ENCODE results near the gene NBEA.

The NBEA gene

DNA sequence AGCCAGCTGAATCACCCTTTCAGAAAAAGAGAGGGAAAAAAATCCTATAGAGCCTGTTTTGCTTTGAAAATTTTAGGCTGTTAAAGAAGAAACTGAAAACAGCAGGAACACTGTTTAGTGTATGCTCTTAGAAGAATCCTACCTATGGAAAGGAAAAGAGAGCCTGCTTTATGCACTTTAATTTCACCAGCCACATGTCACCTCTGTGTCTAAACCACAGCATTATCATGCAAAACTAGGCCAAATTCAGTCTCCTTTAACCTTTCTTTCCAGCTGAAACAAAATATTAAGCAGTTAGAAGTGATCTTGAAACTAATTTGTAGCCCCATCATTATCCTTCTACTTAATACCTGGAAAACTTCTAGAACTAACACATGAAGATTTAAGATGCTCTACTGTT is 631.6 kb downstream of the NBEA start:
- no peak for DNase-seq (ENCODE audit: low read depth)

- no peak for DNase-seq (ENCODE audit: low read depth)
Observed at GRCh38 chr13:35592457-35592856, 650.4 kb downstream of the NBEA start.

- DNase-seq (ENCODE audit: low read depth), result no peak
Observed at GRCh38 chr13:35593651-35594050, 651.6 kb downstream of the NBEA start.

- no peak for DNase-seq (ENCODE audit: low read depth)
Observed at GRCh38 chr13:35594096-35594495, 652.0 kb downstream of the NBEA start.

DNA sequence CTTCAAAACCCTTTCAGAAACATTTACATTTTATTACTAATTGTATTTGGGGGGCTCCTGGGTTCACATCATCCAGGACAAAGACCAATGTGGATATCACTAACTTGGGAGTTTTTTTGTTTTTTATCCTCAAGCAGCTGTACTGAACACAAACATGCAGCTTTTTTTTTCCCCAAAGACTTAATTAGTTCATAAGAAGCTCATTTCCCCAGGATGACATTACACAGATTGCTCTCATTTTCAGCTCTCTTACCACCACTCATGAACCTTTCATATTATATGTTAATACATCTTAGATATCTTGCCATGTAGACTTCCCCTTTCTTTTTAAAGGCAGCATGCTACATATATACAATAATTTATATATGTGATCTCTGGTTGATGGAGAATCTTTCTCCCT is 653.1 kb downstream of the NBEA start:
- no peak for DNase-seq (ENCODE audit: low read depth)

GRCh38 chr13:35596321-35597030 is 654.4 kb downstream of the NBEA start:
- DNase-seq (ENCODE audit: low read depth), result no peak

DNA sequence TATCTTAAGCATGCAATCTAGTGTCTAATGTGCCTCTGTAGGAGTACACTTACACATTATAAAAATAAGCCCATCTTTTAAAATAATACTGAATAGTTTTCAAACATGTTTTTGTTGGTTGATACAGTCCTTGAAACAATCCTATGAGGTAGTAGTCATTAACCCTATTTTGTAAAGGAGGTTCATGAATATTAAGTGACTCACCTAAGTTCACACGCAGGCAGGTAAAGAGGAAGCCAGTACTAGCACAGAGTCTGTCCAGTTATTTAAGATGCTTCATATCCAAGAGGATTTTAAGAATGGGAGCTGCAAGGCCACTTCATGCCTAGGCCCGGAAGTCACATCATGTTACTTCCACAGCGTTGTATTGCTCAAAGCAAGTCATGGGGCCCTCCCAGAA is 655.4 kb downstream of the NBEA start:
- no peak for DNase-seq (ENCODE audit: low read depth)

DNA sequence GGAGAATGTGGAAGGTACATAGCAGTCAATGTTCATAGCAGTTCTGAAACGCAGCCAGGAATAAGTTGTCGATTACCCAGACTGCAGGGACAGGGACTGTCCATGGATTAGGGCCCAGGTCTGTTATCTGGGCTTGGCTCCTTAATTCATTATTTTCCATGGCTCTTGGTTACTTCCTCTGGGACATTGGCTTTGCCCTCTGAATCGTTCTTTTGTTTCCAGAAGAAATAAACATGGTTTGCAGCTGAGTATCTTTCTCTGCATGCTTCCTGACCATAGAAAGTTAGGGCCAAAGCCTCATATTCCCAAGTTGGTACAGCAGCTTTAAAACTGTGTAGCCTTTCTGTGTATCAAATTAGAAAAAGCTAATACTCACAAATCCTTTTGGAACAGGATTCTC is 656.2 kb downstream of the NBEA start:
- no peak for DNase-seq (ENCODE audit: low read depth)

GRCh38 chr13:35598790-35599369 is 656.8 kb downstream of the NBEA start:
- DNase-seq (ENCODE audit: low read depth), result no peak

DNA sequence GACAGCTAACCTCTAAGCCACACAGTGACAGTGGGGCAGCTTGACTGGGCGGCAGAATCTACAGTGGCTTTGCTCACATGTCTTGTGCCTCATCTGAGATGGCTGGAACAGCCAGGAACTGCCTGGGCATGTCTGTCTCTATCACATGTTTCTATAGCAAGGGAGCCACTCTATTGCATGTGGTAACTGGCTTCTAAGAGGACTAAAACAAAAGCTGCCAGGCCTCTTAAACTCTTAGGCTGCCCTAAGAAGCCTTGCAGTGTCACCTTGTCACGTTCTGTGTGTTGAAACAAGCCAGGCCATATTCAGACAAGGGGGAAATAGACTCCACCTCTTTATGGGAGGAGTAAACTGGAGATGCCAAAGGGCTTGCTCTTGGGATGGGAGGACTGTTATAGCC is 657.3 kb downstream of the NBEA start:
- DNase-seq (ENCODE audit: low read depth), result no peak

- no peak for DNase-seq (ENCODE audit: low read depth)
Observed at GRCh38 chr13:35600137-35600536, 658.1 kb downstream of the NBEA start.

DNA sequence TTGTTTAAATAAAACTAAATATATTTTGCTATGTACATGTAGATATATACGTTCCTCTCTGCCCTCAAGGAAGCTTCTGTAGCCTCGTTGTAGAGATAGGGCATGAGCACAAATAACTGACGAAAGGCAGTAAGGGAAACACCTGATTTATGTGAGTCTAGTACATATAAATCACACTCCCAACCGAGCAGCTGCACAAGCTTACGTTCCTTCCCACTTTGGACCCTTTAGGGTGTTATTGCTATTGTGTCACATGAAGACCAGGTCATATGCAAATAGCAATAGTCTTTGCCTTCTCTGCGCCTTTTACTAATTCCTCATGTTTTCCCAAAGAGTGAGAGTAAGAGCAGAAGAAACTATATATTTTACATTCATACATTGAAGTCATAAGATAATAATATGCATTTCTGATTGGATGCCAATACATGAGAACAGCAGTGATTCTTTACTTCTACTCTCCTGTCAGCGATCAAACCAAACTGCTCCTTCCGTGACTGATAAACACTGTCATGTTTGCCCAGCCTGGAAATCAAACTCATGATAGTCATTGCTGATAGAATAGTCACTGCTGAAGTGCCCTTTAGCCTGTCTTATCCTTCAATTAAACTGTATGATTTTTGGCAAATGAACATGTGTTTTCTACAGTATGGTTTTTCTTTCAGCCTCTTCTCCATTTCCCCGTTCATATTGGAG is 661.7 kb downstream of the NBEA start:
- DNase-seq (ENCODE audit: low read depth), result no peak

DNA sequence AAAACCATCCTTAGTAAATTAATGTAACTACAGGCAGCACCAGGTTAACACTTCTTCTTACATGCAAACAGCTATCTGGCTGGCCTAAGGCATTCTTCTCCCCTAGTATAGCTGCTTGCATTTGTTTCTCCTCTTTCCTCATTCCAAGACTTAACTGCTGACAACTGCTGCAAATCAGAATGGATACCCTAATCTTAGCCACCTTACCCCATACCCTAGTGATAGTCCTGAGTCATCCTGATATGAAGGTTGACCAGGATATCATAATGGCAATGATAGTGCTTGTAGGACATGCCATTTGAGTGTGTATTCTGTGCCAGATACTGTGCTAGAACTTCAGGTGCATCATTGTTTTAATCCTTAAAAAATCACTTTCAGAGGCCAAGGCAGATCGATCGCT is 672.6 kb downstream of the NBEA start:
- DNase-seq (ENCODE audit: low read depth), result no peak

DNA sequence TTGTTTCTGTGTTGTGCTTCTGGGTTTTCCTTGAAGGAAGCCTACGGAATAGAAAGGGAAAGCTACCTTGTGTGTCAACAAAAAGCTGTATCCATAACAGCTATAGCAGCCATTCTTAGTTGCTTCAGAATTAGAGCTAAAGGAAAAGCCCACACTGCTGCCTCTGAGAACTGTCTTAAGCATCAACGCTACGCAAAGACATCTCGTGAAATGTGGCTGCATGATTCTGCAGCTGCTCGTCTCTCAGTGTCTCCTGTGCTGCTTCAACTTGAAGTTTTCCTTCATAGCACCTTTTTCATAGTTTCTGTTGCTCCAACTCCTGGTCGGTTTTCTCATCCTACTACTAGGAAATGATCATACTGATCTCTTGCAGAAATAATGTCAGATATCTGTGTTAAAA is 675.4 kb downstream of the NBEA start:
- no peak for DNase-seq (ENCODE audit: low read depth)

GRCh38 chr13:35618565-35619083 is 676.6 kb downstream of the NBEA start:
- no peak for DNase-seq (ENCODE audit: low read depth)

DNA sequence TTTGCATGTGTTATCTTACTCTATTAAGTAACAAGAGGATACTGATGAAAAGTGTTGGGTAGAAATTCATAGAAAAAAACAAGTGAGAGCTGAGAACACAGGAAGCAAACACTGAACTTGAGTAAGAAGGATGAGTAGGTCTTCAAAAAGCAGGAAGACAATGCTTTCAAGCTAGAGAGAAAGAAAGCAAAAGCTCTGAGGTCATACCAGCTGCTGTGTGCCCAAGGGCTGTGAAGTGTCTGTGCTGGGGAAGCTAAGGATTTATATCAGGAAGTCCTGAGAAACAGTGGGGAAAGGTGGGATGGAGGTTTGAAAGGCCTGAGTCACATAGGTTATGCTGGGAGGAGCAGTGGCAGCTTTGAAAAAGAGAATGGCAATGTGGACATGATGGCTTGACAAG is 679.9 kb downstream of the NBEA start:
- DNase-seq (ENCODE audit: low read depth), result no peak

DNA sequence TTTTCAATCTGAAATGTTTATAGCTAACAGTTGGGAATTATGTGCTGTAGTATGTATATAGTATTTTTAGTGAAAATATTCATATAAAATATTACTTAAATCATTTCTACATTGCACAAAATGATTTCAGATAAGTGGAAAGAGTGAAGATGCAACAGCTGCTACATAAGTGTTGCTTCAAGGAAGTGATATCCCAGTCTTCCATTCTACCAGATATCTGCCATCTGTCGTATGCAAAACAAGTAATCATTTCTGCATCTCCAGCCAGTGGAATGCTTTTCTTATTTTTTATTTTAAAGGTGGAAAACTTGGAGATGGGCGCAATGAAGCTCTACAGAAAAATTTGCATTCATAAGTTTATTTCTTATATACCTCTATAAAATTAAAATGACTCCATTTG is 687.0 kb downstream of the NBEA start:
- no peak for DNase-seq (ENCODE audit: low read depth)

DNA sequence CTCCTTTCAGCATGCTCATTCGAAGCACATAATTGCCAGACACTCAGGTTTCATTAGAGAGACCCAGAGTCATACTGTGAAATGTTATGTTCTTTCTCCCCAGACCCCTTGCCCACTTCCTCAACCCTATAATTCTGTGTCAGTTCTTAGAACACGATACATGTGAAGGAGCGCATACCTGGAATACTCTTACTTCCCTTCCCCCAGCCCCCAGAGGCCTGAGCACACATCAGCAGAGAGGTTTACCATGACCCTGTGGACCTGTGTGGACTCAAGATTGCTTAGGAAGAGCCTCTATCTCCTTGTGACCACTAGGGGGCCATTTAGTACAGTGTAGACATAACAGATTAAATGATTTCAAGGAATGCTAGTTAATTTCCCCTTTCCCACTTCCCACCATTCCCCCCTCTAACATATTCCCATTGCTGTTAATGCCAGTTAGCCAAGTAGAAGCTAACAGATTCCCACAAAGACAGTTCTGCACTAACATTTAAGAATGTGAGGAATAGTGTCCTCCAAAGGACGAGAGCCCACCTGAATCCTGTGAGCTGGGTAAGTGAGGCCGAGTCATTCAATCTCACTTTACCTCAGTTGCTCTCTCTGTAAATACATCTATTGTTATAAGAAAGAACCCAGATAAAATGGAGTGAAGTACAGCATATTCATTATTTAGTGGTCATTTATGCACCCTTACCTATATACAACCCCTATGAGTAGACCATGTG is 688.6 kb downstream of the NBEA start:
- no peak for DNase-seq (ENCODE audit: low read depth)

- no peak for DNase-seq (ENCODE audit: low read depth)
Observed at GRCh38 chr13:35631666-35632065, 689.6 kb downstream of the NBEA start.

GRCh38 chr13:35643625-35644024 is 701.6 kb downstream of the NBEA start:
- DNase-seq (ENCODE audit: low read depth), result no peak

GRCh38 chr13:35646056-35646774 is 704.1 kb downstream of the NBEA start:
- no peak for DNase-seq (ENCODE audit: low read depth)

DNA sequence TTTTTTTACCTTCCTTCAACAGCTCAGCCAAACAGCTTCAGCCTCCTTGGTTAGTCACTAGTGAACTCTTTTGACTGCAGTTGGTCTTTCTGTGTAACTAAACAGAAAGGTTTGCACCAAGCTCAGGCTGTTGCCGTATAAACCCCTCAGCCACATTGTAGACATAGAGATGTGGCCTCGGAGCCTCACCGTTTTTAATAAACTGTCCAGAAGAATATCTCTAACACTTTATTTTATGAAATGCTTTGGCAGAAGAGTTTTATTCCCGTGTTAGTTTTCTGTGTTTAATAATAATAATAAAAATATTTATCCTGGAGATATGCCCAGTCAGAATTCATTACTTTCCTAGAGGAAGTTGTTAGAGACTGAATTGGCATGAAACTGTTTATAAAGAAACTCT is 706.1 kb downstream of the NBEA start:
- DNase-seq (ENCODE audit: low read depth), result no peak

Measured in stimulated activated CD8-positive, alpha-beta memory T cell treated with anti-CD3 and anti-CD28 coated beads, Interleukin-15, amount 100 ng/mL, for 24 hours (primary cell).